GM19240 (cell line): Measurements from ENCODE around the gene PRADC1.

Experiments used
- DNase-seq: peaks from one replicate; pipeline ENCODE4 v3.0.0; 2011; ENCODE audit warnings: low spot score; ENCODE audit not compliant: insufficient read length

The PRADC1 gene

DNA sequence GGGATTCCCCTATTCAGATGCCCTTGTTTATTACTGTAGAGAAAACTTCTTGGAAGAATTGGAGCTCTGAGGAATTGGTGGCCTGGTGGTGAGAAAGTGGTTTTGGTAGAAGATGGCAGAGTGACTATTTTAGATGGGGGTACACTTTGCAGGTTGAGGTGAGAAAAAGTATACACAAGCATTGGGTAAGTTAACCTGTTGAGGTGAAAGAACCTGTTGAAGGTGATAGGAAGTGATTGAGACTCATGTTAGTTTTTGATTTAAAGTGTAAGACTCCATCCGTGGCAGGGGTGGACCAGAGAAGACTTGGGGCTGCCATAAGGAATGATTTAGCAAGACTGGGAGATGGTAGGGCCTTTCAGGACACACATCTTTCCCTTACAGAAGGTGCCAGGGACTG, 4.1 kb upstream of the PRADC1 start:
- DNase-seq, result no peak

DNA sequence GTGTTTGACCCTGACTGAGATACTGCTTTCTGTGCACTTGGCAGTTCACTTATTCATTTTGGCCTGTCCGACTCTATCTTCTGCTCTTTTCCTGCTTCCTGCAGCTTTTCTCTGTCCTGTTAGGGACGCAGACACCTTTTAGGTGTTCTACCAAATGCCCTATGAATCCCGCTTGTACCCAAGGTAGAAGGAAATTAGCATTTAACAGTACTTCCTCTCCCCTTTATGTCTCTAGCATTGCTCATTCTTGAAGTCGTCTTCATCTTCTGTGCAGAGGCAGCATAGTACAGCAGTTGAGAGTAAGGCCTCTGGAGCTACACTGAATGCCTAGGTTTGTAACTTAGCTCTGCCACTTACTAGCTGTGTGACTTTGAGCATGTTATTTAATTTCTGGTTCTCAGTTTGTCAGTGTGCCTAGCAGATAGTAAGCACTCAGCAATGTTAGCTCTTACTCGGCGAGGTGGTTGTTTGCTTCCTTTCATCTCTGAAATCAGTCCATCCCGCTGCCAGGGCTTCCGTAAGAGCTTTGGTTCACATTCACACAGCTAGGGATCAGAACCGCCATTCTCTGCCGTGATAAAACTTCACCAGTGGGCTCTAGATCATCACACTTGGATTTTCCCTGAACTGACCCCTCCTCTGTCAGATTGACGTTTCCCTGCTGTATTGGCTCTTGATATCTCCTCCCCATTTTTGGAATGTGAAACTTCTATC, 2.4 kb upstream of the PRADC1 start:
- no peak for DNase-seq

DNA sequence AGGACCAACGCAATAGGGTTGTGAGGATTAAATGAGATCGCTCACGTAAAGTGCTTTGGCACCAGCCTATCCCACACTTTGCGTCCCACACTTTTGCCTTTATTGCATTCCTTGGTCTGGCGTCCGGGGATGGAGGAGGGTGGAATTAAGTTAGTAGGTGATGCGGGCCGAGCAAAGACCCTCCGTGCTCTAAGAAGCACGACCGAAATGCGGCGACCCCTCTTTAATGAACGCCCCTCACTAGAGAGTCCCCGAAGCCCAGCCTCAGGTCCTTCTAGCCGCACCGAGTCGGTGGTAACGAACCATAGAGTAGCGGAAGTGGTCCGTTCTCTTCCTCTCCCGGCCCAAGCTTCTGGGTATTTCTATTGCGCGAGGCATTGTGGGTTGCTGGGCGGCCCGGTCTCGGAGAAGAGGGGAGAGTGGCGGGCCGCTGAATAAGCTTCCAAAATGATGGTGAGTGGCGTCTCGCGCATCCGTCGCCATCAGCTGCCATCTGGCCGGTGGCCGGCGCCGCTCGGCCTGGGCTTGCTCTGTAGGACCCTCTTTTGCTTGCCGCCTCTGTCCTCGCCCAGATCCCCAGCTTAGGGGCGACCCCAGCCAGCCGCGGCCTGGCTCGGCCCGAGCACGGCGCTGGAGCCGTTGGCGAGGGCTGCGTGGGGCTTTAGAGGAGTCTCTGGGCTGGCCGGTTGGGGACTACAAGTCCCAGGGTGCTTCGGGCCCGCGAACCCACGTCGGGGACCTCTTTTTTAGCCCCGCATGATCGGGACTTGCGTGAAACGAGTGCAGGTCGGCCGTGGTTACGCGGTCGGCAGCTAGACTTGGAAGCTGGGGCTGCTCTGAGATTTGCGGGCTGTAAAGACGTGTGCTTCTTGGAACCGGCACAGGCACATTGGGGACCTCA, 1.1 kb upstream of the PRADC1 start, which contains the start of gene CCT7:
Gene CCT7 (plus strand): TSS at position 377 of the 901 bp plus-strand sequence. CDS start 71 bp downstream, at position 448.
- peak; percentile 73 for DNase-seq

DNA sequence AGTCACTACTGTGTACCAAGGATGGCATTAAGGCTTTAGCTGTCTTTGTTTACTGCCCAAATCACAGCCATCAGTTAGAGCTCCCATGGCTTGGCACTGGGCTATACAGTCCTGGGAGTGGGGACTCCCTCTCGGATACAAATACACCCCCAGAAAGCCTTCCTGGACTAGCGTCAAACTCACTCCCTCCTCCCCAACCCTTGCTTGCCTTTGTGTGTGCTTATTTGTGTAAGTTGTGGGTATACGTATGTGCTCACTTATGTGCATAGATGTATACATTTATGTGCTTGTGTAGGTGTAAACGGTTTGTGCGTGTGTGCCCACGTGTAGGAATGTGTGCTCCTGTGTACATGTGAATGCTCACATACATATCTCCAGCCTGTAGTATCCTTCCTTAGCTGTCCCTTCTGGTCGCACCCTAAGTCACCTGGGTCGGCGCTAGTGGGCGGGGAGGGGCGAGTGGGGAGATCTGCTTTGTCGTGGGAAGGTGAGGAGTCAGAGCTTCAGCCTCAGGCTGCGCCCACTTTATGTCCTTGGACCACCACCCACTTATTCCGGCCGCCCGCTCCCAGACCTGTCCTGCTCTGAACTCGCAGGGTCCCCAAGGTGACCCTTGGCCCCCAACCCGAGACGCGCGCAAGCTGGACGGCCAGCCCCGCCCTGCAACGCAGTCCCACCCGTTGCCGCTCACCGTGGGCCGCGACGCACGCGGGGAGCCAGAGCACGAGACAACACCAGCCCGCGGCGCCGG, 461 bp downstream of the PRADC1 start:
- no peak for DNase-seq

DNA sequence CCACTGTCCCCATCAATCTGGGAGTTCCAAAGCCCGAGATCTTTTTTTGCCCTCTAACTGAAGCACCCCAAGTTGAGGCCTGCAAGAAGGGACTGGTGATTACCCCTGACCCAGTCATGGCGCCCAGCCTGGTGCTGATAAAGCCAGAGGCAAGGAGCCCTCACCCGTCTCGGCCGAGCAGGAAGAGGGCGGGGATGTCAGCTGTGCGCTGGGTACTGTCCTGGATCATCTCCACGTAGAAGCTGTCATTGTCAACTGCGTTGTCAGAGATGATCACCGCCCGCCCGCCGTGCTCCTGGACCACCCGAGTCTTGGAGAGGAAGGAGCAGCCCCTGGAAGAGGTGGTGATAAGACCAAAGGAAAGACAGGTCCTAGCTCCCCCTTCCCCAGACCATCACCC, 4.4 kb downstream of the PRADC1 start:
- DNase-seq, result no peak

DNA sequence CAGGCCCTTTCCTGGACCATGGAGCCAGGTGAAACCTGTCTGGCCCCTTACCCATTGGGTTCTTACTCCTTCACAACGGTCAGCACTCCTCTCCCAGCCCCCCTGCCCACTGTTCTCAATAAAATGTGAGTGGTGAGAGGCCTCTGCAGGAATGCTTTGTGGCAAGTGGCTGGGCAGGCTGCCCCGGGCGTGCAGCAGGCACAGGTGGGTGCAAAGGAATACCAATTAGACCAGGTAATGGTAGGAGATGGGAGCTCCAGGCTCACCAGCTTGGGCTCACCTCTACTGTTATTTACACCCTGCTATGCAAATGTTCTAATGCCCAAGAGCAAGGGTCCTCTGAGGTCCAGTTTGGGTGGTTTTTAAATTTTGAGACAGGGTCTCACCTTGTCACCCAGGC, 6.0 kb downstream of the PRADC1 start:
- no peak for DNase-seq

DNA sequence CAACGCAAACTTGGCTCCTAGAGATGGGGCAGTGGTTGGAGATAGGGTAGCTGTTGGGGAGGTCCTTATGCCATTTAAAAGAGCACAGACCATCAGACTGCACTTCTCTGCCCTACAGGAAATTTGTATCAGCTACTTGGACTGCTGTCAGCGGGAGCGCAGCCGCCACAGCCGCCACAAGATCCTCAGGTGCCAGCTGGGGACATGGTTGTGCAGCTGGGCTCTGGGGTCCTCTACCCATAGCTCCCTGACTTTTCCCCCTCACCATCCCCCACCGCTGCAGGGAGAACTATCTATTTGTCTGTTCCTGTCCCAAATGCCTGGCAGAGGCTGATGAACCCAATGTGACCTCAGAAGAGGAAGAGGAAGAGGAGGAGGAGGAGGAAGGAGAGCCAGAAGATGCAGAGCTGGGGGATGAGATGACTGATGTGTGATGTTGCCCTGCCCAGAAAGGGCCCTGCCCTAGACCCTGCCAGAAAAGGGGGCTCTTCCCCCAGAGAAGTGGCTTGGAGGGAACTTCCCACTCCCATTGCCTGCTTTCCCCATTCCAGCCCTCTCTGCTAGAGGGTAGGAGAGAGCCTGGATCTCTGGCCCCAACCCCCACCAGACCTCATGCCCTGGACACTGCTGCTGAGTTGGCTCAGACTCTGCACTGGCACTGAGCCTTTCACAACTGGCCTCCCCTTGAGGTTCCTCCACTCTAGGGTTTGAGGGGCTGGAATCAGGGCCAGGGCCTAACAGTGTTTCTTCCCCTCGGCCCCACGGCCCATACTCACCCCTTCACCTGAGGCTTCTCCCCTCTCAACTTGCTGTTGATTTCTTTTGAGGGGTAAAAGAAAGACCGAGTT, 7.3 kb downstream of the PRADC1 start:
- DNase-seq, result no peak

DNA sequence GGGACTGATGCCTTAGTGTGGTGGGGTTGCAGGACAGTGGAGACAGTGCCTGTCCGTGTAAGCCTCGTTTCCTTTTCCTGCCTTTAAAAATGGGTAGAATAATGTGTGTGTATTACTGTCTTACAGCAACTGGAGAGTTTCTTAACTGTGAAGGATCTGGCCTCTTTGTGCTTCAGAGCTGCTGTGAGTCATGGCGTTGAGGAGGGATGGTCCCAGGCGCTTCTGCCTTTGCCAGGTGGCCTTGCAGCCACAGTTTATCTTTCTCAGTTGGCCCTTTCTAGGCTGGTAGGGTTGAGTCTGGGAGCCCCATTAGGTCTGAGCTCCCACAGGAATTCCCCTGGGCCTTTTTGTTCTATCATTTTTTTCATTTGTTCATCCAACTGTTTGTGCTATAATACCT, 9.2 kb downstream of the PRADC1 start:
- no peak for DNase-seq

DNA sequence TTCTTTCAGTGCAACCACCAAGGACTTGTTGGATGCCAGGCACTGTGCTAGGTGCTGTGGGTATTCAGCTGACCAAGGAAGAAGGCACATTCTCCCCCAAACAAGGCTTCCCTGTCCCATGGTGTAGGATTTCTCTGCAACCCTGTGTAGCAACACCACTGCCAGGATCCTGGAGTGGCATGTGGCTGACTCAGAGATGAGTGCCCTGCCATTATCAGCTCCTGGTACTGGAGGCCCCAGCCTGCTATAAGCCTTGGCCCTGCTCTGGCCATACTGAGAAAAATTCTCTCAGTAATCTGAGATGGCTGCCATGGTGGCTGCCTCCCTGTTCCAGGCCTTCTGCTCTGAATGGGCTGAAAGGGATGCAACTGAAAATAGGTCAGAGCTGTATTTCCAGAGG, 14.7 kb downstream of the PRADC1 start:
- DNase-seq, result no peak

DNA sequence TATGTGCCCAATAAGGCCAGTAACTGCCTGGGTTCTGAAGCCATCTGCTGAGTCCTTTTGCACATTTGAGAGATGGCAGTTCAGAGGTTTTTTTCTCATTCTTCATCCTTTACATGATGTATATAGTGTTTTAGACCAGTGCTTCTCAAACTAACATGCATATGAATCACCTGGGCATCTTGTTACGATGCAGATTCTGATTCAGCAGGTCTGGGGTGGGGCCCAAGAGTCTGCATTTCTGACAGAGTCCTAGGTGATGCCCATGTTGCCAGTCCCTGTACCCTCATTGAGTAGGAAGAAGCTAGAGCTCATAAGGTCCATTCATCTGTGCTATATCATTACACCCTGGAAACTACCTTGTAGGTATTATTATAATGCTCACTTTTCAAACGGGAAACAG, 15.2 kb downstream of the PRADC1 start:
- no peak for DNase-seq

DNA sequence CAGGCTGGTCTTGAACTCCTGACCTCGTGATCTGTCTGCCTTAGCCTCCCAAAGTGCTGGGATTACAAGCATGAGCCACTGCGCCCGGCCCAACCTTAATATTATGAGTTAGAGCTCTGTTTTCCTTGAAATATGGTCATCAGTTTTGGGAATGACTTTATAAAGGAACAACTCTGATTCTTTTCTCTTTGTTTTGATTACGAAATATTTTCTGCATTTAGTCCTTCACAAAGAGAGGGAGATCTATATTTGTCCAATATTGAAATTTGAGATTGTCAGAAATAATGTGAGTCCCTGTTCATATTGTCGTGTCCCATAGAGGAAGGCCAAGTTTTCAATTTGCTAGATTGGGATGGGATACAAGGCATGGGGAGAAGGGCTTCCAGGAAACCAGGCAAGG, 15.9 kb downstream of the PRADC1 start:
- DNase-seq, result no peak

DNA sequence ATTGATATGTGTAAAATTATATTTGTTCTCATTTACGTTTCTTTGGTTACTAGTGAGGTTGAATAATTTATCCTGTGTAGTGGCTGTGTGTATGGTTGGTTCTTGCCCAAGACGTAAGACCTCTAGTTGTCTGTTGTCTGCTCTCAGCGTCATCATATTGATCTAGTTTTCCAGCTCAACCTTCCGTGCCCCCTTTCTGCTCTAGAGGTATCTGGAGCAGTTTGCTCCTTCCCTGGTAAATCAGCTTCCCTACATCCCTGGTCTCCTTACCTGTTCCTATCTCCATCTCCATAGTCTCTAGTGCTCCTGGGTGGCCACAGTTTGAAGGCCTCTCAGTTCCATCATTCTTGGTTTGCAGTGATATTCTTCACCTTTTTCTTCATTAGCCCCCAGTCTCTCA, 17.8 kb downstream of the PRADC1 start:
- DNase-seq, result no peak

DNA sequence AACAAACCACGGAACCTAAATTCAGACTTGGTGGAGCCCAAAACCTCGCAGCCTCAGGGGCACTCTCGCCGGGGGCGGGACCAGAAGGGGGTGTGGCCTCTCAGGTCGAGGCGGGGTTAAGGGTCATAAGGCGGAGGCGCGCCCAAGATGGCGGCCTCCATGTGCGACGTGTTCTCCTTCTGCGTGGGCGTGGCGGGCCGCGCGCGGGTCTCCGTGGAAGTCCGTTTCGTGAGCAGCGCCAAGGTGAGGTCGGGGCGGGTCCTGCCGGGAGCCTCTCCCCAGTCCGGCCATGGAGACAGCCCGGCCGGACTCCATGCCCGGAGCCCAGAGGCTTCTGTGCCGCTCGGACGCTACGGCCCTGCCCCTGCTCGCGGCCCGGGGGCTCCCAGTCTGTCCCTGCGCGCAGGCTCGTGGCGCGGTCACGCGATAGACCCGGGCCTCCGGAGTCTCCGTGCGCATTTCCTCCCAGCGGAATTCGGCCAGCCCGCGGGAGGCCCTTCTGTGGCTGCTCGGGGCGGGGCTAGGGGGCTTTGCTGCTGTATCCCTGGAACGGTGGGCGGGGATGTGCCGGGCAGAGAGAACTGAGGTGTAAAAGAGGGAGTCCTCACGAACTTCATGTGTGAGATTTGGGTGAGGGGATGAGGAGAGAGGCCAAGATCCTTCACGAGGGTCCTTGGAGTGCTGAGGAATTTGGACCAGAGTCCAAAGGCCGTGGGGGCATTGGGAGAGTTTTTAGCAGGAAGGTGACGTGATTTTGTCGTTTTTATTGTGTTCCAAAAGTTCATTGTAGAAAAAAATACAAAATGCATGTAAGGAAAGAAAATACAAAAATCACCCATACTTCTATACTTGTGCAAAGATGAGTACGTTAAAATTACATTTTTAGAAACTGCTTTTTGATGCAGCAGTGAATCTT, 18.7 kb downstream of the PRADC1 start, which contains the start of gene SMYD5:
Gene SMYD5 (plus strand): TSS at position 126 of the 916 bp plus-strand sequence. CDS start 22 bp downstream, at position 148.
- peak; percentile 79 for DNase-seq

DNA sequence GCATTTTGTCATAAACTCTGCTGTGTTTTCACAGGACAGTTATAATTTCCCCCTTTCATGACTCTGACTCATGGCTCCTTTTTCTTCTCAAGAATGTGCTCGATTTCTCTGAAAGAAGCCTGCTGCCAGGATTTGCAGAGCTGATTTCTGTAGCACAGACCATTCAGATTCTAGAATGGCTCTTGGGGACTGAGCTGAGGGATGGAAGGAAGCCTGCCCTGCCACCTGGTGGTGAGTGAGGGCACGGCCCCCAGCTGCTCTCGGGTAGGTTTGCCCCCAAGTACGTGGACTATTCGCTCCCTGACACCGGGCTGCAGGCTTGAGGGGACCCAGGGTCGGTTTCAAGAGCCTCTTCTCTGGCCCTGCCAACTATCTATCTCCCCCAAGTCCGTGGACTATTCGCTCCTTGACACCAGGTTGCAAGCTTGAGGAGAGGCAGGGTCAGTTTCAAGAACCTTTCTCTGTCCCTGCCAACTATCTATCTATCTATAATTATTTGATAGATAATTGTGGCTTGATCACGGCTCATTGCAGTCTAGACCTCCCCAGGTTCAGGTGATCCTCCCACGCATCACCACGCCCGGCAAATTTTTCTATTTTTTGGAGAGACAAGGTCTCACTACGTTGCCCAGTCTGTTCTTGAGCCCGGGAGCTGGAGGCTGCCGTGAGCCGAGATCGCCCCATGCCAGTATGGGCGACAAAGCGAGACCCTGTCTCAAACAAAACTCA, 20.4 kb downstream of the PRADC1 start:
- DNase-seq, result peak; percentile 72

DNA sequence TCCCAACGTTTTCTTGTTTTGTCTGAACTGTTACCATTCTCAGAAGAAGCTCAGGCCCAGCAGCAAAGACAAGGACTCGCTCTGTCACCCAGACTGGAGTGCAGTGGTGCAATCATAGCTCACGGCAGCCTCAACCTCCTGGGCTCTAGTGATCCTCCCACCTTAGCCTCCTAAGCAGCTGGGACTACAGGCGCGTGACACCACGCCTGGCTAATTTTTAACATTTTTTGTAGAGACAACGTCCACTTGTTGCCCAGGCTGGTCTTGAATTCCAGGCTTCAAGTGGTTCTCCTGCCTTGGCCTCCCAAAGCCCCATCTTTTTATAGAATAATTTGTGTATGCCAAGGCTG, 21.0 kb downstream of the PRADC1 start:
- no peak for DNase-seq

DNA sequence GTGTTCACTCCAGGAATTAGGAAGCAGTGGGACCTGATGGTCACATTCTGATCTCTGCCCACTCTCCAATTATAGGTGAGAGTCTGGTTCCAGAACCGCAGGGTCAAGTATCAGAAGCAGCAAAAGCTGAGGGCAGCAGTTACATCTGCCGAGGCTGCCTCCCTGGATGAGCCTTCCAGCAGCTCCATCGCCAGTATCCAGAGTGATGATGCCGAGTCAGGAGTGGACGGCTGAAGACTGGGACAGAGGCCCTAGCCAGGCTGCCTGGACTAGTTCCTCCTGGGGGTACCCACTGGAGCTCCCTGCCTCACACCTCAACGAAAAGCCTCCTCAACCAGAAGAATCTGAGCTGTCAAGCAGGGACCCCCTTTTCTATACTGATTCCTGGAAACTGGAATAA, 22.3 kb downstream of the PRADC1 start:
- no peak for DNase-seq

DNA sequence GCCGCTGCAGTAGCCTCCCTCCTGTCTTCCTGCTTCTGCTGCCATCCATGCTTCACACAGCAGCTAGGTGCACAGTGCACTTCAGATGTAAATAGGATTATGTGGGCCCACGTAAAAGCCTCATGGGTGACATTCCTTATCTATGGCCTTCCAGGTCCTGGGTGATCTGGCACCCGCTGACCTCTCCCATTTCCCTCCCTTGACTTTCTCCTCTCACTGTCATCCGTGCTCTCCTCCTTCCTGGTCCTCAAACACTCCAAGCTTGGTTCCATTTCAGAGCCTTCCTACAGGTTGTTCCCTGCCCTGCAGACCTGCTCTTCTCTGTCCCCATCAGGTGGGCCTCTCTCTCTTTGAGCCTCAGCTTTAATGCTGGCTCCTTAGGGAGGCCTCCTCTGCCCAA, 23.0 kb downstream of the PRADC1 start:
- no peak for DNase-seq

DNA sequence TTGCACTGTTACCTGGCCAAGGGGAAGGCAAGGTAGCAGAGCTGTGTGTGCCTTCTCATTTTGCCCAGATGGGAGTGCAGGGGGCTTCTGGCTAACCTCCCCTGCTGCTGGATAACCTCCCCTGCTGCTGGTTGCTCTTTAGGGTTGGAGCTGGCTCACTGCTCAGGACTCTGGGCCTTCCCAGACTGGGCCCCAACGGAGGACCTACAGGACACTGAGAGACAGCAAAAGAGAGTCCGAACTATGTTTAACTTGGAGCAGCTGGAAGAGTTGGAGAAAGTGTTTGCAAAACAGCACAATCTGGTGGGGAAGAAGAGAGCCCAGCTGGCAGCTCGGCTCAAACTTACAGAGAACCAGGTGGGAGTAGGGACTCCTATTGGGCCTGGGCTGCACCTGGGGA, 24.8 kb downstream of the PRADC1 start:
- DNase-seq, result no peak

DNA sequence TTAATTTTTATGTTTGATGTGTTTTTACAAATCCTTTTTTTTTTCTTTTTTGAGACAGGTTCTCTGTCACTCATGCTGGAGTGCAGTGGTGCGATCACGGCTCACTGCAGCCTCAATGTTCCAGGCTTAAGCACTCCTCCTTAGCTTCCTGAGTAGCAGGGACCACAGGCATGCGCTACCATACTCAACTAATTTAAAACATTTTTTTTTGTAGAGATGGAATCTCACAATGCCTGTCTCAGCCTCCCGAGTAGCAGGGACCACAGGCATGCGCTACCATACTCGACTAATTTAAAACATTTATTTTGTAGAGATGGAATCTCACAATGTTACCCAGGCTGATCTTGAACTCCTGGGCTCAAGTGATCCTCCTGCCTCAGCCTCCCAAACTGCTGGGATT, 27.4 kb downstream of the PRADC1 start:
- DNase-seq, result no peak
